DOHH2 (cell line): ENCODE results near the gene INSYN2A.

Experiments
- H3F3A ChIP-seq: fragments of 200-600 bp; sonication (generic), shearing (Covaris generic); 2 replicates; pipeline ENCODE4 v1.6.0; 2016; ENCODE audit warnings: antibody characterized with exemption, mild to moderate bottlenecking; ENCODE audit not compliant: control insufficient read depth, insufficient read depth
- H3K27ac ChIP-seq: fragments of 200-600 bp; sonication (generic); 2 replicates; pipeline ENCODE4 v1.5.1; 2014; ENCODE audit warnings: low read depth, mild to moderate bottlenecking, low read length, moderate library complexity
- H3K27me3 ChIP-seq: fragments of 200-600 bp; sonication (generic); 2 replicates; pipeline ENCODE4 v1.6.1; 2014; ENCODE audit warnings: mild to moderate bottlenecking, low read length, mixed read lengths; ENCODE audit not compliant: control insufficient read depth
- H3K36me3 ChIP-seq: fragments of 200-600 bp; sonication (generic); 2 replicates; pipeline ENCODE4 v1.6.1; 2014; ENCODE audit warnings: mild to moderate bottlenecking, low read length, moderate library complexity, mixed read lengths; ENCODE audit not compliant: control insufficient read depth
- H3K4me1 ChIP-seq: fragments of 200-600 bp; sonication (generic); 2 replicates; pipeline ENCODE4 v1.6.1; 2014; ENCODE audit warnings: mild to moderate bottlenecking, low read length, mixed read lengths; ENCODE audit not compliant: control insufficient read depth
- H3K4me2 ChIP-seq: fragments of 200-600 bp; sonication (generic); 2 replicates; pipeline ENCODE4 v1.6.0; 2014; ENCODE audit warnings: mild to moderate bottlenecking, low read length, moderate library complexity
- H3K4me3 ChIP-seq: fragments of 200-600 bp; sonication (generic); 2 replicates; pipeline ENCODE4 v1.5.1; 2014; ENCODE audit warnings: mild to moderate bottlenecking, low read length, mixed read lengths
- H3K79me2 ChIP-seq: fragments of 200-600 bp; sonication (generic); 2 replicates; pipeline ENCODE4 v1.6.1; 2014; ENCODE audit warnings: mild to moderate bottlenecking, low read length, mixed read lengths; ENCODE audit not compliant: control insufficient read depth
- H3K9me2 ChIP-seq: fragments of 200-600 bp; sonication (generic); replicated peaks from 2 replicates; pipeline ENCODE4 v1.6.1; 2014; ENCODE audit warnings: mild to moderate bottlenecking, low read length, mixed read lengths; ENCODE audit not compliant: control insufficient read depth
- H3K9me3 ChIP-seq: fragments of 200-600 bp; sonication (generic); 2 replicates; pipeline ENCODE4 v1.6.1; 2014; ENCODE audit warnings: antibody characterized with exemption, low read length, mixed read lengths; ENCODE audit not compliant: control insufficient read depth, insufficient read depth
- H4K20me1 ChIP-seq: fragments of 200-600 bp; sonication (generic); 2 replicates; pipeline ENCODE4 v1.6.0; 2014; ENCODE audit warnings: low read depth, mild to moderate bottlenecking, antibody characterized with exemption, low read length, moderate library complexity; ENCODE audit not compliant: control insufficient read depth, insufficient read depth
- CTCF ChIP-seq: fragments of 200-600 bp; sonication (generic); IDR thresholded peaks from one replicate; pipeline ENCODE4 v1.5.1; 2014; ENCODE audit warnings: antibody characterized with exemption, mild to moderate bottlenecking, low read depth, low read length; ENCODE audit not compliant: poor library complexity, severe bottlenecking
- EZH2phosphoT487 ChIP-seq: fragments of 200-600 bp; sonication (generic); IDR thresholded peaks from 2 replicates; pipeline ENCODE4 v1.6.1; 2017; ENCODE audit warnings: borderline replicate concordance, mild to moderate bottlenecking, antibody characterized with exemption, low read length, moderate library complexity, mixed read lengths

INSYN2A gene

GRCh38 chr10:127146661-127147060 lies 49.7 kb downstream of the INSYN2A start:
- no peaks in the 10 kb centered on the region for H3F3A ChIP-seq

More at GRCh38 chr10:127146661-127147060, 49.7 kb downstream of the INSYN2A start:
- H3K4me2 ChIP-seq = no peak overlapping the region
- H3K4me3 ChIP-seq = no peak overlapping the region
- H3K27me3 ChIP-seq = no peaks in the 10 kb centered on the region
- peaks cover 6% of the 10 kb centered on the region; the same call in 1 of the 2 replicates for H3K9me3 ChIP-seq
- no peaks in the 10 kb centered on the region for H3K4me1 ChIP-seq
- H3K27ac ChIP-seq = no peak overlapping the region
- no peaks in the 10 kb centered on the region for H3K9me2 ChIP-seq
- no peaks in the 10 kb centered on the region for H3K79me2 ChIP-seq
- no peaks in the 10 kb centered on the region for H4K20me1 ChIP-seq
- no peaks in the 10 kb centered on the region for H3K36me3 ChIP-seq
- TF ChIP-seq EZH2phosphoT487 (no peak), CTCF (no peak)
